GM12878 (cell line): Measurements from ENCODE around the gene BLOC1S6. TPM values are rescaled to one million over a fixed set of nuclear protein-coding genes. Genes with fewer than 3 reads are reported as not detected.

ENCODE experiments used
- ATAC-seq: fragments of 200-7000 bp; cut with Tn5 transposase; 3 replicates; pipeline ENCODE4 v1.9.1; 2020; ENCODE audit warnings: mild to moderate bottlenecking, moderate library complexity
- BruUV-seq: library from RNA; stranded (reverse); fragments of 400-500 nt; replicated peaks from 2 replicates; lab custom pipeline; 2021; lab: Mats Ljungman, UMichigan
- CTCF ChIA-PET: fragments of 300-600 bp; sonication (Branson Sonifier 250); formaldehyde crosslinking; extraction: SDS; loops from one replicate; lab custom pipeline; 2021; ENCODE audit warnings: inconsistent platforms; lab: Yijun Ruan, JAX
- POLR2A ChIA-PET: fragments of 350-600 bp; formaldehyde crosslinking; extraction: SDS; loops from one replicate; lab custom pipeline; 2021; ENCODE audit warnings: inconsistent platforms; lab: Charles Lee
- RAD21 ChIA-PET: fragments of 300-600 bp; sonication (Branson Sonifier 250); formaldehyde crosslinking; loops from one replicate; lab custom pipeline; 2023; ENCODE audit warnings: antibody characterized with exemption; ENCODE audit not compliant: unreplicated experiment; lab: Charles Lee
- SMC1A ChIA-PET: fragments of 300-600 bp; sonication (Branson Sonifier 250); formaldehyde crosslinking; loops from one replicate; lab custom pipeline; 2023; ENCODE audit not compliant: unreplicated experiment, uncharacterized antibody; lab: Charles Lee
- DNase-seq: peaks from one replicate; pipeline ENCODE4 v3.0.0-alpha.2; 2011; ENCODE audit warnings: low read depth, low spot score
- FAIRE-seq: peaks from 3 replicates; lab custom pipeline; 2011; peaks lifted over from hg19 to GRCh38; lab: Jason Lieb, UNC
- H2AFZ ChIP-seq: 2 replicates; pipeline ENCODE4 v1.6.0; 2011; ENCODE audit warnings: low read depth, low read length, control low read depth; ENCODE audit not compliant: control insufficient read depth
- H3K27ac ChIP-seq: 2 replicates; pipeline ENCODE4 v1.5.1; 2011; ENCODE audit warnings: control low read depth; ENCODE audit not compliant: control insufficient read depth, insufficient read depth
- H3K27me3 ChIP-seq, 2 experiments: replicated peaks in 1 of 2; 2 replicates each; pipeline versions ENCODE4 v1.6.0 to v1.6.1; 2011; ENCODE audit warnings: low read length in 1 of 2; ENCODE audit not compliant: control insufficient read depth in 2 of 2, insufficient read depth in 2 of 2
- H3K36me3 ChIP-seq, 2 experiments: 2 replicates each; pipeline ENCODE4 v1.5.1; 2011; ENCODE audit warnings: low read length in 1 of 2; ENCODE audit not compliant: control insufficient read depth in 2 of 2, insufficient read depth in 2 of 2
- H3K4me1 ChIP-seq: 2 replicates; pipeline ENCODE4 v1.6.1; 2011; ENCODE audit warnings: mild to moderate bottlenecking, low read length, moderate library complexity, mixed read lengths; ENCODE audit not compliant: control insufficient read depth, insufficient read depth
- H3K4me2 ChIP-seq: 2 replicates; pipeline ENCODE4 v1.6.0; 2011; ENCODE audit warnings: control low read depth; ENCODE audit not compliant: control insufficient read depth, insufficient read depth
- H3K4me3 ChIP-seq: fragments of 200-600 bp; sonication (generic); 2 replicates; pipeline ENCODE4 v1.5.1; 2016
- H3K79me2 ChIP-seq: 2 replicates; pipeline ENCODE4 v1.6.0; 2011; ENCODE audit warnings: low read length; ENCODE audit not compliant: control insufficient read depth, insufficient read depth
- H3K9ac ChIP-seq: 2 replicates; pipeline ENCODE4 v1.8.0; 2011; ENCODE audit warnings: low read length, control low read depth, mixed read lengths; ENCODE audit not compliant: control insufficient read depth, insufficient read depth
- H3K9me3 ChIP-seq: replicated peaks from 3 replicates; pipeline ENCODE4 v1.5.1; 2011; ENCODE audit warnings: mild to moderate bottlenecking, low read length; ENCODE audit not compliant: control insufficient read depth, insufficient read depth
- H4K20me1 ChIP-seq: 2 replicates; pipeline ENCODE4 v1.6.0; 2011; ENCODE audit not compliant: control insufficient read depth, insufficient read depth
- CEBPZ ChIP-seq: fragments of 150-350 bp; IDR thresholded peaks from 2 replicates; pipeline ENCODE4 v1.6.1; 2016; ENCODE audit warnings: low read depth, low read length
- EZH2 ChIP-seq: IDR thresholded peaks from 2 replicates; pipeline ENCODE4 v1.6.1; 2012; ENCODE audit warnings: low read depth, mild to moderate bottlenecking, control low read depth, inconsistent platforms, low read length, borderline replicate concordance; ENCODE audit not compliant: control insufficient read depth
- FOXM1 ChIP-seq: IDR thresholded peaks from 2 replicates; pipeline ENCODE4 v1.6.1; 2012; ENCODE audit warnings: low read depth, mild to moderate bottlenecking, inconsistent platforms, low read length, moderate library complexity
- HDAC6 ChIP-seq: fragments of 200-600 bp; sonication (generic); IDR thresholded peaks from one replicate; pipeline ENCODE4 v1.8.0; 2017; ENCODE audit warnings: antibody characterized with exemption; ENCODE audit not compliant: unreplicated experiment
- MAX ChIP-seq: IDR thresholded peaks from 2 replicates; pipeline ENCODE4 v1.6.1; 2012; ENCODE audit warnings: low read depth, low read length, improper control_type of control experiment
- MYC ChIP-seq: IDR thresholded peaks from 2 replicates; pipeline ENCODE4 v1.6.1; 2011; ENCODE audit warnings: mild to moderate bottlenecking, low read length, moderate library complexity, inconsistent platforms; ENCODE audit not compliant: insufficient read depth, insufficient replicate concordance, insufficient read length, severe bottlenecking
- NR2F1 ChIP-seq: fragments of 450-650 bp; conservative IDR thresholded peaks from 2 replicates; pipeline ENCODE4 v1.6.1; 2017; ENCODE audit warnings: mild to moderate bottlenecking
- POLR2AphosphoS5 ChIP-seq: IDR thresholded peaks from 2 replicates; pipeline ENCODE4 v1.6.1; 2011; ENCODE audit warnings: mild to moderate bottlenecking, low read length, inconsistent platforms
- POU2F2 ChIP-seq: IDR thresholded peaks from 3 replicates; pipeline ENCODE4 v1.6.1; 2011; ENCODE audit warnings: low read depth, mild to moderate bottlenecking, low read length, borderline replicate concordance
- SIX5 ChIP-seq: IDR thresholded peaks from 2 replicates; pipeline ENCODE4 v1.6.1; 2011; ENCODE audit warnings: mild to moderate bottlenecking, low read depth, low read length, moderate library complexity; ENCODE audit not compliant: severe bottlenecking
- SMAD1 ChIP-seq: fragments of 450-650 bp; IDR thresholded peaks from 2 replicates; pipeline ENCODE4 v1.6.1; 2018; ENCODE audit warnings: mild to moderate bottlenecking, low read depth; ENCODE audit not compliant: partially characterized antibody
- STAT1 ChIP-seq: fragments of 450-650 bp; conservative IDR thresholded peaks from 2 replicates; pipeline ENCODE4 v1.6.1; 2014; ENCODE audit warnings: antibody characterized with exemption, mild to moderate bottlenecking
- WRNIP1 ChIP-seq: IDR thresholded peaks from 2 replicates; pipeline ENCODE4 v1.6.1; 2011; ENCODE audit warnings: low read depth, low read length, improper control_type of control experiment, borderline replicate concordance
- ZNF384 ChIP-seq: IDR thresholded peaks from 2 replicates; pipeline ENCODE4 v1.6.1; 2012; ENCODE audit warnings: low read depth, mild to moderate bottlenecking, low read length, improper control_type of control experiment, borderline replicate concordance
- ZSCAN29 ChIP-seq: fragments of 450-650 bp; IDR thresholded peaks from 2 replicates; pipeline ENCODE4 v1.6.1; 2017; ENCODE audit warnings: mild to moderate bottlenecking, moderate library complexity
- WGBS: methylation state at CpG from one replicate; pipeline ENCODE4 v1.1.6; 2016; ENCODE audit warnings: low lambda C conversion rate; ENCODE audit not compliant: insufficient replicate concordance, insufficient coverage; ENCODE audit errors: missing lambda C conversion rate; 5-methylcytosine and 5-hydroxymethylcytosine counted together
- in situ Hi-C: fragments of 300-500 bp; cut with MboI; formaldehyde crosslinking; loops from 9 replicates; pipeline ENCODE4 v1.14.3; 2018; ENCODE audit warnings: mixed read lengths
- intact Hi-C: fragments of 100-400 bp; cut with micrococcal nuclease; formaldehyde crosslinking; loops from one replicate; pipeline ENCODE4 v1.14.2; 2022; ENCODE audit not compliant: unreplicated experiment
- polyA plus RNA-seq, 11 experiments: library from polyadenylated mRNA; depleted of rRNA in 4 of 11; unstranded in 6 of 11; stranded (reverse) in 5 of 11; fragments of >200 nt; fragmentation: Nextera tagmentation in 4 of 11; fragmentation: Illumina TruSeq in 1 of 11; extraction: Ambion mirVana in 4 of 11; extraction: Trizol in 1 of 11; gene quantifications; 1 replicate in 1 of 11; 2 replicates in 10 of 11; pipeline versions ENCODE4 v1.2.1 to v1.2.3, GENCODE V29; 2011 to 2016; ENCODE audit warnings: inconsistent platforms in 2 of 11, missing spikeins in 2 of 11, low read depth in 1 of 11
- total RNA-seq, 4 experiments: library from RNA; depleted of rRNA in 3 of 4; stranded (reverse); fragments of >200 nt in 3 of 4; fragmentation: Illumina TruSeq in 1 of 4; extraction: Trizol in 1 of 4; gene quantifications; 2 replicates each; pipeline versions ENCODE4 v1.2.1 to v1.2.3, GENCODE V29; 2013 to 2021

The BLOC1S6 gene
- total and polyA plus RNA-seq, 10 of the 15 experiments (the other 5 are each of a cell fraction or from before 2014, with no cell fraction given), result 13.5 to 48.8 (median 32.7) TPM

- WGBS, result 82% methylated on average over 6 of the region's 6 CpGs
- ChIA-PET CTCF (no interaction called here), RAD21 (no interaction called here), POLR2A (no interaction called here), SMC1A (interaction anchor here (0.6 to 1.4 kb wide), 2 partner anchors 11 to 187 kb away, joined by 3 read pairs; no protein-coding TSS in a partner anchor)
- no TSS peak for BruUV-seq
- intact Hi-C loops, result no loop called here
- Histone ChIP-seq H3K9ac (no peak overlapping the region), H4K20me1 (no peaks in the 10 kb centered on the region), H2AFZ (no peak overlapping the region)
- DNase-seq, result no peak
- TF ChIP-seq POU2F2, result no peak
- no peak for TF ChIP-seq MAX
- TF ChIP-seq FOXM1, result no peak
- no peak for TF ChIP-seq NR2F1
- no peak for TF ChIP-seq ZSCAN29
- TF ChIP-seq POLR2AphosphoS5, result no peak
- TF ChIP-seq STAT1, result no peak
- TF ChIP-seq, all 136 proteins: peak for 0
- in situ Hi-C loops, result no loop called here
- FAIRE-seq (no peak), ATAC-seq (no peak)
- Histone ChIP-seq H3K27me3 (no peaks in the 10 kb centered on the region), H3K36me3 (no peaks in the 10 kb centered on the region), H3K4me1 (no peaks in the 10 kb centered on the region), H3K4me3 (no peak overlapping the region), H3K27ac (no peak overlapping the region), H3K9me3 (no peaks in the 10 kb centered on the region; the same call in 2 of the 3 replicates), H3K79me2 (no peaks in the 10 kb centered on the region; the same call in 1 of the 2 replicates), H3K4me2 (no peak overlapping the region)
Observed at GRCh38 chr15:45654749-45655148, 67.6 kb downstream of the BLOC1S6 start.

GRCh38 chr15:45657254-45657653 lies 70.1 kb downstream of the BLOC1S6 start:
- ChIA-PET POLR2A (no interaction called here), SMC1A (no interaction called here), CTCF (interaction anchor here (2.6 kb wide), 1 partner anchor 48 kb away, joined by 7 read pairs; no protein-coding TSS in a partner anchor), RAD21 (no interaction called here)
- Histone ChIP-seq H3K27me3 (no peaks in the 10 kb centered on the region), H3K36me3 (peaks cover 0 to 2% of the 10 kb centered on the region in 2 experiments; a peak in 1 of 4 replicates), H3K9ac (no peak overlapping the region), H3K4me3 (no peak overlapping the region), H2AFZ (no peak overlapping the region), H3K79me2 (no peaks in the 10 kb centered on the region; the same call in 1 of the 2 replicates), H3K4me1 (no peaks in the 10 kb centered on the region), H3K9me3 (no peaks in the 10 kb centered on the region), H4K20me1 (no peaks in the 10 kb centered on the region), H3K4me2 (no peak overlapping the region), H3K27ac (no peak overlapping the region)
- FAIRE-seq, result no peak
- in situ Hi-C loops, result no loop called here
- intact Hi-C loops, result no loop called here
- no peak for DNase-seq
- 97% methylated on average over 2 of the region's 2 CpGs for WGBS
- no TSS peak for BruUV-seq
- no peak for ATAC-seq
- TF ChIP-seq SIX5, result no peak
- no peak for TF ChIP-seq WRNIP1
- no peak for TF ChIP-seq ZNF384
- TF ChIP-seq CEBPZ, result no peak
- no peak for TF ChIP-seq EZH2
- TF ChIP-seq HDAC6, result no peak
- TF ChIP-seq SMAD1, result no peak
- no peak for TF ChIP-seq MYC
